Uterus (tissue), 4 donors: Measurements from ENCODE around the gene LRRC75B. TPM values are rescaled to one million over a fixed set of nuclear protein-coding genes. Genes with fewer than 3 reads are reported as not detected.

Experiments used
- DNase-seq, 2 donors: peaks; one replicate each; pipeline ENCODE4 v3.0.0-alpha.2; 2019 to 2020
- H3K27ac ChIP-seq, 2 donors: fragments of 200-600 bp; sonication (generic); 1 replicate in 1 of 2; 2 replicates in 1 of 2; pipeline ENCODE4 v1.5.1; 2016 to 2018
- H3K27me3 ChIP-seq, 2 donors: fragments of 200-600 bp; sonication (generic); one replicate each; pipeline ENCODE4 v1.5.1; 2018 to 2019; ENCODE audit warnings: control low read depth in 1 of 2
- H3K36me3 ChIP-seq, 2 donors: fragments of 200-600 bp; sonication (generic); one replicate each; pipeline ENCODE4 v1.5.1; 2019; ENCODE audit warnings: control low read depth in 1 of 2
- H3K4me1 ChIP-seq, 2 donors: fragments of 200-600 bp; sonication (generic); one replicate each; pipeline ENCODE4 v1.5.1; 2018 to 2019; ENCODE audit warnings: control low read depth in 1 of 2
- H3K4me3 ChIP-seq, 2 donors: fragments of 200-600 bp; sonication (generic); 1 replicate in 1 of 2; 2 replicates in 1 of 2; pipeline ENCODE4 v1.5.1; 2018 to 2019; ENCODE audit warnings: mild to moderate bottlenecking in 1 of 2
- H3K9me3 ChIP-seq, 2 donors: fragments of 200-600 bp; sonication (generic); one replicate each; pipeline ENCODE4 v1.5.1; 2019; ENCODE audit warnings: control low read depth in 1 of 2
- CTCF ChIP-seq, 4 experiments: fragments of 200-600 bp in 2 of 4; fragments of 450-650 bp in 2 of 4; sonication (generic) in 2 of 4; IDR thresholded peaks; one replicate each; pipeline ENCODE4 v1.5.1; 2016 to 2019; ENCODE audit warnings: antibody characterized with exemption in 4 of 4, mild to moderate bottlenecking in 2 of 4, moderate library complexity in 1 of 4
- POLR2A ChIP-seq, 2 donors: fragments of 450-650 bp; IDR thresholded peaks; one replicate each; pipeline ENCODE4 v1.6.1; 2016; ENCODE audit warnings: antibody characterized with exemption in 2 of 2, mild to moderate bottlenecking in 1 of 2, moderate library complexity in 1 of 2
- intact Hi-C: fragments of 100-400 bp; cut with DNase I; formaldehyde crosslinking; loops from one replicate; pipeline ENCODE4 v1.15.1; 2023; ENCODE audit warnings: low total_unique reads
- total RNA-seq, 4 donors: library from RNA; depleted of rRNA in 3 of 4; stranded (reverse); fragments of >200 nt in 3 of 4; gene quantifications; one replicate each; pipeline versions ENCODE4 v1.1.0 to v1.2.4, GENCODE V29; 2014 to 2023
- donor health status: DM: yes; HTN: yes; CAD: no.

The LRRC75B gene
- total RNA-seq, 4 donors from 2014 or later, result 0.88 to 16.2 (median 8.2) TPM

GRCh38 chr22:24566899-24567511 is 25.9 kb downstream of the LRRC75B start:
- Histone ChIP-seq H3K27ac (no peak overlapping the region), H3K27me3 (no peaks in the 10 kb centered on the region), H3K4me1 (peaks cover 0 to 9% of the 10 kb centered on the region in 2 donors), H3K36me3 (no peaks in the 10 kb centered on the region), H3K4me3 (no peak overlapping the region), H3K9me3 (no peaks in the 10 kb centered on the region)
- no peak for DNase-seq
- no peak for TF ChIP-seq CTCF (IDR thresholded peaks at IDR 0.05)
- TF ChIP-seq POLR2A (IDR thresholded peaks at IDR 0.05), result no peak
- intact Hi-C loops, result no loop called here

- Histone ChIP-seq H3K4me1 (peaks cover 0 to 9% of the 10 kb centered on the region in 2 donors), H3K27me3 (no peaks in the 10 kb centered on the region), H3K9me3 (no peaks in the 10 kb centered on the region), H3K27ac (no peak overlapping the region), H3K36me3 (no peaks in the 10 kb centered on the region), H3K4me3 (no peak overlapping the region)
- intact Hi-C loops, result no loop called here
- DNase-seq, result no peak
- TF ChIP-seq CTCF (IDR thresholded peaks at IDR 0.05) (no peak), POLR2A (IDR thresholded peaks at IDR 0.05) (no peak)
Observed at GRCh38 chr22:24565077-24565476, 27.8 kb downstream of the LRRC75B start.

- Histone ChIP-seq H3K4me3 (no peak overlapping the region), H3K27ac (peak overlapping the region in 1 of 2 donors; percentile 33), H3K27me3 (no peaks in the 10 kb centered on the region), H3K36me3 (no peaks in the 10 kb centered on the region), H3K9me3 (no peaks in the 10 kb centered on the region), H3K4me1 (peaks cover 0 to 9% of the 10 kb centered on the region in 2 donors)
- intact Hi-C loops, result no loop called here
- DNase-seq, result peak; percentile 56 to 57
- TF ChIP-seq POLR2A (IDR thresholded peaks at IDR 0.05), result no peak
- no peak for TF ChIP-seq CTCF (IDR thresholded peaks at IDR 0.05)
Observed at GRCh38 chr22:24564376-24565058, 28.4 kb downstream of the LRRC75B start.

GRCh38 chr22:24563246-24563645 is 29.6 kb downstream of the LRRC75B start:
- TF ChIP-seq POLR2A (IDR thresholded peaks at IDR 0.05), result no peak
- TF ChIP-seq CTCF (IDR thresholded peaks at IDR 0.05), result no peak
- no peak for DNase-seq
- Histone ChIP-seq H3K9me3 (no peaks in the 10 kb centered on the region), H3K27ac (no peak overlapping the region), H3K36me3 (no peaks in the 10 kb centered on the region), H3K4me3 (no peak overlapping the region), H3K27me3 (no peaks in the 10 kb centered on the region), H3K4me1 (peaks cover 0 to 9% of the 10 kb centered on the region in 2 donors)
- intact Hi-C loops, result no loop called here

GRCh38 chr22:24559471-24559870 is 33.4 kb downstream of the LRRC75B start:
- no peaks in the 10 kb centered on the region for H3K36me3 ChIP-seq
- H3K4me3 ChIP-seq, result no peak overlapping the region
- no peak overlapping the region for H3K27ac ChIP-seq
- H3K9me3 ChIP-seq, result no peaks in the 10 kb centered on the region
- no peaks in the 10 kb centered on the region for H3K27me3 ChIP-seq
- no peak for DNase-seq
- TF ChIP-seq POLR2A (IDR thresholded peaks at IDR 0.05) (no peak), CTCF (IDR thresholded peaks at IDR 0.05) (no peak)
- H3K4me1 ChIP-seq, result peaks cover 5 to 17% of the 10 kb centered on the region in 2 donors
- intact Hi-C loops, result no loop called here
